ENCODE measurements around the gene ADSS2. TPM values are rescaled to one million over a fixed set of nuclear protein-coding genes. Genes with fewer than 3 reads are reported as not detected.

The ADSS2 gene
- total RNA-seq, 2 donors from 2014 or later, result 9.9 to 23.1 TPM

- WGBS, 2 donors, result 7 to 23% methylated on average over 1 of the region's 1 CpG
- Histone ChIP-seq H3K9me3 (peaks cover 0 to 3% (median 0%) of the 10 kb centered on the region in 3 donors), H3K27ac (no peak overlapping the region), H3K4me1 (peaks cover 52% of the 10 kb centered on the region), H3K4me3 (no peak overlapping the region), H3K27me3 (no peaks in the 10 kb centered on the region), H3K36me3 (replicated peaks in 1 of 2; ENCODE audit: insufficient read depth in 1 of 2, low read depth in 2 of 2) (no peaks in the 10 kb centered on the region)
- ATAC-seq (no peak), DNase-seq (no peak)
- intact Hi-C loops (cut with DNase I), result no loop called here
- TF ChIP-seq CTCF (IDR thresholded peaks at IDR 0.05) (no peak), POLR2A (IDR thresholded peaks at IDR 0.05) (no peak)
These were observed 4.7 kb downstream of the ADSS2 start for GRCh38 chr1:244447024-244447423.

GRCh38 chr1:244445320-244446181 lies 6.2 kb downstream of the ADSS2 start:
- TF ChIP-seq POLR2A (IDR thresholded peaks at IDR 0.05), result no peak
- no peak for TF ChIP-seq CTCF (IDR thresholded peaks at IDR 0.05)
- Histone ChIP-seq H3K9me3 (peaks cover 0 to 3% (median 0%) of the 10 kb centered on the region in 3 donors), H3K27ac (no peak overlapping the region), H3K27me3 (no peaks in the 10 kb centered on the region), H3K4me3 (no peak overlapping the region), H3K36me3 (replicated peaks in 1 of 2; ENCODE audit: insufficient read depth in 1 of 2, low read depth in 2 of 2) (no peaks in the 10 kb centered on the region), H3K4me1 (peaks cover 49% of the 10 kb centered on the region)
- WGBS, 2 donors, result 74 to 76% methylated on average over 2 of the region's 2 CpGs
- intact Hi-C loops (cut with DNase I), result no loop called here
- no peak for ATAC-seq
- no peak for DNase-seq

GRCh38 chr1:244444854-244445253 lies 6.9 kb downstream of the ADSS2 start:
- no peak overlapping the region for H3K27ac ChIP-seq
- intact Hi-C loops (cut with DNase I), result no loop called here
- ATAC-seq, result no peak

GRCh38 chr1:244442850-244443249 lies 8.9 kb downstream of the ADSS2 start:
- ATAC-seq (no peak), DNase-seq (no peak)
- TF ChIP-seq POLR2A (IDR thresholded peaks at IDR 0.05) (no peak), CTCF (IDR thresholded peaks at IDR 0.05) (no peak)
- intact Hi-C loops (cut with DNase I), result no loop called here
- Histone ChIP-seq H3K27me3 (no peaks in the 10 kb centered on the region), H3K4me1 (peaks cover 24% of the 10 kb centered on the region), H3K9me3 (no peaks in the 10 kb centered on the region), H3K36me3 (replicated peaks in 1 of 2; ENCODE audit: insufficient read depth in 1 of 2, low read depth in 2 of 2) (no peaks in the 10 kb centered on the region), H3K27ac (no peak overlapping the region), H3K4me3 (no peak overlapping the region)
- WGBS, 2 donors, result 83 to 88% methylated on average over 2 of the region's 2 CpGs

More at GRCh38 chr1:244444854-244445253, 6.9 kb downstream of the ADSS2 start:
- TF ChIP-seq POLR2A (IDR thresholded peaks at IDR 0.05), result no peak
- TF ChIP-seq CTCF (IDR thresholded peaks at IDR 0.05), result no peak
- Histone ChIP-seq H3K9me3 (no peaks in the 10 kb centered on the region), H3K36me3 (replicated peaks in 1 of 2; ENCODE audit: insufficient read depth in 1 of 2, low read depth in 2 of 2) (no peaks in the 10 kb centered on the region), H3K27me3 (no peaks in the 10 kb centered on the region), H3K4me1 (peaks cover 42% of the 10 kb centered on the region), H3K4me3 (no peak overlapping the region)
- no peak for DNase-seq
- WGBS, 2 donors, result 44 to 58% methylated on average over 1 of the region's 1 CpG

All from body of pancreas (tissue), 4 donors.